Measurements from ENCODE around the gene MANBA. TPM values are rescaled to one million over a fixed set of nuclear protein-coding genes. Genes with fewer than 3 reads are reported as not detected.

The MANBA gene
- total RNA-seq, 2 donors from 2014 or later, result 20.0 to 27.0 TPM

DNA sequence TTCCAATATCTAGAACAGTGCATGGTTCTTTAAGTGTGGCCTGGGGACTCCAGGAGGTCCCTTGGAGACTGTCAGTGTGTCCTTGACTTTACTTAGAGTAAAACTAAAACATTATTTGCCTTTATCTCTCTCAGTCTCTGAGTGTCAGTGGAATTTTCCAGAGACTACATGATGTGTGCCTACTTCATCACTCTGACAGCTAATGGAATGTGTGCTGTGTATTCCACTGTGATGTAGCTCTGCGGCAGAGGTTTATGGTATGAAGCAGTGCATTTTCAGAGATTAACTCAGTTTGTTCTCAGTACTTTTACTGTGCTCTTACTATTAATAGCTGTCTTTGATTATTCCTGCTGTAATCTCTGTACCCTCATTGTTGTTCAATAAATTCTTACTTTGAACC, 85.6 kb downstream of the MANBA start:
- H3K27me3 Mint-ChIP-seq, result no peaks in the 10 kb centered on the region
- H3K4me1 Mint-ChIP-seq, result peaks cover 11% of the 10 kb centered on the region
- no peak for ATAC-seq
- DNase-seq, result no peak
- H3K9me3 ChIP-seq (ENCODE audit: control insufficient read depth, low read length, poor library complexity, severe bottlenecking), result no peaks in the 10 kb centered on the region
- H3K36me3 Mint-ChIP-seq (ENCODE audit: low read depth), result peaks cover 3% of the 10 kb centered on the region
- no peak overlapping the region for H3K27ac Mint-ChIP-seq
- no peak overlapping the region for H3K4me3 Mint-ChIP-seq

DNA sequence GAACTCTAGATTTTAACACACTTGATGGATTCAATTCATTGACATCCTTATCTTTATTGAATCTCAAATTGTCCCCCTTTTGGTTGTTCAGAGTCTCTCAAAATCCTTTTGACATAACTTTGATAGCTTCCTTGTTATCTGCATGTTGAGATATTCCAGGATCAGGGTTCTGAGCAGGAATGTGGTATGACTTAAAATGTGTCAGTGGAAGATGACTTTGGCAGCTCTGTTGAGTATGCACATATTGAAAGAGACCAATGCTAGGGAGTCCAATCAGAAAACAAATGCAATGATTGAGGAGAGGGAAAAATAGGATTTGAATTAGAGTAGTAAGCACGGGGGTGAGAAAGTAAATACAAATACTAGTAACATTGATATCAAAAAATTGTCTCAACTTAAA, 93.8 kb downstream of the MANBA start:
- Mint-ChIP-seq H3K4me3 (no peak overlapping the region), H3K27ac (no peak overlapping the region), H3K36me3 (ENCODE audit: low read depth) (peaks cover 18% of the 10 kb centered on the region), H3K4me1 (peaks cover 4% of the 10 kb centered on the region), H3K27me3 (no peaks in the 10 kb centered on the region)
- H3K9me3 ChIP-seq (ENCODE audit: control insufficient read depth, low read length, poor library complexity, severe bottlenecking), result no peaks in the 10 kb centered on the region
- ATAC-seq (no peak), DNase-seq (no peak)

DNA sequence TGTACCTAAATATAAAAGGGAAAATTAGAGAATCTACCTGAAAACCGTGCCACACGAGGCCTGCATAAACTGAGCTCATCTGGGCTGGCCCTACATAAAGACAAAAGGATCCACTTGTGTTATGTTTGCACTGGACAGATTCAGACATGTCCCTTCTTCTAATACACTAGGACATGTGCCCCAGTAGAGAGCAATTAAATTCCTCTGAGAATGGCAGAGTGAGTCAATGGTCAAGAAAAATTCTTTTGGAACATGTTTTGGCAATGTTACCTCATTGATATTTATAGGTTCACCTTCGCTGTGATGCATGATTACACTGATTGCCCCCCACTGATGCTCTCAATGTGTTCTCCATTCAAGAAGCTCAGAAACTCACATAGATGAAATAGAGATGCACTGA, 95.2 kb downstream of the MANBA start:
- H3K9me3 ChIP-seq (ENCODE audit: control insufficient read depth, low read length, poor library complexity, severe bottlenecking), result no peaks in the 10 kb centered on the region
- ATAC-seq (no peak), DNase-seq (no peak)
- Mint-ChIP-seq H3K4me3 (no peak overlapping the region), H3K27me3 (no peaks in the 10 kb centered on the region), H3K27ac (no peak overlapping the region), H3K4me1 (peaks cover 4% of the 10 kb centered on the region), H3K36me3 (ENCODE audit: low read depth) (peaks cover 15% of the 10 kb centered on the region)

GRCh38 chr4:102663073-102663472, 97.7 kb downstream of the MANBA start:
- no peak overlapping the region for H3K4me3 Mint-ChIP-seq
- H3K4me1 Mint-ChIP-seq, result peaks cover 4% of the 10 kb centered on the region
- DNase-seq (no peak), ATAC-seq (no peak)
- H3K27ac Mint-ChIP-seq, result no peak overlapping the region
- H3K27me3 Mint-ChIP-seq, result no peaks in the 10 kb centered on the region
- H3K36me3 Mint-ChIP-seq (ENCODE audit: low read depth), result peaks cover 13% of the 10 kb centered on the region
- H3K9me3 ChIP-seq (ENCODE audit: control insufficient read depth, low read length, poor library complexity, severe bottlenecking), result no peaks in the 10 kb centered on the region

DNA sequence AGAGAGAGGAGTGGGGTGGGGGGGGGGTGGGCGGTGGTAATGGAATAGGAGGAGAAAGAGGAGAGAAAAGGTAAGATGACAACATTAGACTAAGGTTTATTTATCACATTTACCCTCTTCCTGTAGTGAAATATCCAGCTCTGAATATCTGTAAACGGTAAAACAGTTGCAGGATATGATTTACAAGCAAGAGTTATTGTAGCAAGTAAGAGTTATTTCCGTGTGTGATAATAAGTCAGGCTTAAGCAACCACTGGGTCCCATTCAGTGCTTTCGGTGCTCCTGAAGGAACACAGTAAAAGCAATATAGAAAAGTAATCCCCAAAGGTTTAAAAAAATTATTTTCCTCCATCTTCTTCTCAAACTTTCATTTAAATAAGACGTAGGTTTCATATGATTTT, 103.6 kb downstream of the MANBA start:
- DNase-seq (no peak), ATAC-seq (no peak)
- no peaks in the 10 kb centered on the region for H3K9me3 ChIP-seq (ENCODE audit: control insufficient read depth, low read length, poor library complexity, severe bottlenecking)
- no peak overlapping the region for H3K4me3 Mint-ChIP-seq
- H3K4me1 Mint-ChIP-seq, result peaks cover 3% of the 10 kb centered on the region
- H3K27me3 Mint-ChIP-seq, result no peaks in the 10 kb centered on the region
- no peak overlapping the region for H3K27ac Mint-ChIP-seq
- H3K36me3 Mint-ChIP-seq (ENCODE audit: low read depth), result peaks cover 3% of the 10 kb centered on the region

DNA sequence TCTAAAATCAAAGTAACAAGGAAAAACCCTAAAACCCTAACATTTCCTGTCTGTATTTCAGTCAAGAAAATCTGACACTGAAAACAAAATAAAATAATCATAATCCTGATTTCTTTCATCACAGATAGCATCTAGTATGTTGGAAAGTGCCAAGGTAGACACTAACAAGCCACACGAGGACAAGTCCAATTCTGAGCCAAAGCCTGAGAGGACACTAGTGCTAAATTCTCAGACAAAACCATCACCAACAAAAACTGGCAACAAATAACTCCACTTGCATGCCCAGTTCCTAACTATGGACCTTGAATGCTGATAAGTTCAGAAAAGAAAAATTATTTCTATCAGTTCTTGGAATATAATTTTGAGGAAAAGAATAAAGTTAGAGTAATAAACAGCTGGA, 113.7 kb downstream of the MANBA start:
- H3K4me3 Mint-ChIP-seq, result no peak overlapping the region
- no peak overlapping the region for H3K27ac Mint-ChIP-seq
- DNase-seq (no peak), ATAC-seq (no peak)
- no peaks in the 10 kb centered on the region for H3K9me3 ChIP-seq (ENCODE audit: control insufficient read depth, low read length, poor library complexity, severe bottlenecking)
- H3K36me3 Mint-ChIP-seq (ENCODE audit: low read depth), result peaks cover 9% of the 10 kb centered on the region
- peaks cover 8% of the 10 kb centered on the region for H3K4me1 Mint-ChIP-seq
- no peaks in the 10 kb centered on the region for H3K27me3 Mint-ChIP-seq

- H3K27ac Mint-ChIP-seq, result no peak overlapping the region
- peaks cover 20% of the 10 kb centered on the region for H3K4me1 Mint-ChIP-seq
- no peaks in the 10 kb centered on the region for H3K9me3 ChIP-seq (ENCODE audit: control insufficient read depth, low read length, poor library complexity, severe bottlenecking)
- H3K27me3 Mint-ChIP-seq, result no peaks in the 10 kb centered on the region
- H3K36me3 Mint-ChIP-seq (ENCODE audit: low read depth), result peaks cover 8% of the 10 kb centered on the region
- DNase-seq, result no peak
- no peak overlapping the region for H3K4me3 Mint-ChIP-seq
- ATAC-seq, result no peak
Measured at GRCh38 chr4:102642631-102643298, 118.0 kb downstream of the MANBA start.

- H3K9me3 ChIP-seq (ENCODE audit: control insufficient read depth, low read length, poor library complexity, severe bottlenecking), result no peaks in the 10 kb centered on the region
- H3K4me3 Mint-ChIP-seq, result no peak overlapping the region
- no peak overlapping the region for H3K27ac Mint-ChIP-seq
- H3K36me3 Mint-ChIP-seq (ENCODE audit: low read depth), result peaks cover 8% of the 10 kb centered on the region
- ATAC-seq, result no peak
- DNase-seq, result no peak
- H3K4me1 Mint-ChIP-seq, result peaks cover 16% of the 10 kb centered on the region
- no peaks in the 10 kb centered on the region for H3K27me3 Mint-ChIP-seq
Measured at GRCh38 chr4:102641793-102642192, 119.0 kb downstream of the MANBA start.

- no peaks in the 10 kb centered on the region for H3K9me3 ChIP-seq (ENCODE audit: control insufficient read depth, low read length, poor library complexity, severe bottlenecking)
- Mint-ChIP-seq H3K27ac (no peak overlapping the region), H3K27me3 (no peaks in the 10 kb centered on the region), H3K4me3 (no peak overlapping the region), H3K4me1 (peaks cover 12% of the 10 kb centered on the region), H3K36me3 (ENCODE audit: low read depth) (peaks cover 2% of the 10 kb centered on the region)
- ATAC-seq (no peak), DNase-seq (no peak)
Measured at GRCh38 chr4:102640669-102641068, 120.1 kb downstream of the MANBA start.

- DNase-seq (no peak), ATAC-seq (peak; percentile 64)
- Mint-ChIP-seq H3K36me3 (ENCODE audit: low read depth) (peaks cover 2% of the 10 kb centered on the region), H3K27ac (no peak overlapping the region), H3K27me3 (no peaks in the 10 kb centered on the region), H3K4me1 (peaks cover 12% of the 10 kb centered on the region), H3K4me3 (peak overlapping the region; percentile 36)
- no peaks in the 10 kb centered on the region for H3K9me3 ChIP-seq (ENCODE audit: control insufficient read depth, low read length, poor library complexity, severe bottlenecking)
Measured at GRCh38 chr4:102639598-102639997, 121.2 kb downstream of the MANBA start.

- Mint-ChIP-seq H3K4me3 (no peak overlapping the region), H3K27me3 (no peaks in the 10 kb centered on the region), H3K27ac (peak overlapping the region; percentile 43), H3K36me3 (ENCODE audit: low read depth) (peaks cover 2% of the 10 kb centered on the region), H3K4me1 (peaks cover 12% of the 10 kb centered on the region)
- DNase-seq (no peak), ATAC-seq (no peak)
- no peaks in the 10 kb centered on the region for H3K9me3 ChIP-seq (ENCODE audit: control insufficient read depth, low read length, poor library complexity, severe bottlenecking)
Measured at GRCh38 chr4:102638621-102639020, 122.1 kb downstream of the MANBA start.

DNA sequence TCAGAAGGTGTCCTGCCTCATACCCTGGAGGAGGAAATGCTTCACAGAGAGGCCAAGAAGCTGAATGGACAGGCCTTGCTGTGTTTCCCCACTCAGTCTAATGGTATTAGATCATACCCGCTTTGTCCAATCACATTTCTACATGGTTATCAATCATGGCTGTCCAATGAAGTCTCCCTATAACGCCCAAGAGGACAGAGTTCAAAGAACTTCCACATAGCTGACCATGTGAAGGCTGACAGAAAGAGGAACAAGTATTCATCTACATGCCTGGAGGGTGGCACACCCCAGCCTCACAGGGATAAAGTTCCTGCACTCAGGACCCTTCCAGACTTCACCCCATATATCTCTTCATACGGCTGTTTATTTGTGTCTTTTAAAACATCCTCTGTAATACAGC, 123.4 kb downstream of the MANBA start:
- ATAC-seq, result no peak
- Mint-ChIP-seq H3K36me3 (ENCODE audit: low read depth) (peaks cover 2% of the 10 kb centered on the region), H3K27me3 (no peaks in the 10 kb centered on the region), H3K4me3 (no peak overlapping the region), H3K27ac (peak overlapping the region; percentile 60), H3K4me1 (peaks cover 12% of the 10 kb centered on the region)
- no peak for DNase-seq
- H3K9me3 ChIP-seq (ENCODE audit: control insufficient read depth, low read length, poor library complexity, severe bottlenecking), result no peaks in the 10 kb centered on the region

DNA sequence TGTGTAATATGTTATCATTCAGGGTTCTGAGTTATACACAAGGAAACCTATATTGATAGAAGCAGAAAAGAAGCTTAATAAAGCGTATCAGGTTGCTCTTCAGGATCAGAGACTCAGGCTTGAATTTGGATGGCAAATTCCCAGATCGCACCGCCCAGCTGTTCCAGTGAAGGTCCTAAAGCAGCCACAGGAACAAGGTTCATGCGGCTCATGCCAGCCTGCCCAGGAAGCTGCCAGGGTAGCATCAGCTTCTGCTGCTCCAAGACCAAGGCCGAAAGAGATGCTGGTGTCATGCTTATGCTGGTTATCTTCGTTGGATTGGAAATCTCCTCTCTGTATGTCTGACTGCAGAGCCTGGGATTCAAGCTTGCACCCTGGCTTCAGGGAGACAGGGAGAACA, 127.7 kb downstream of the MANBA start:
- no peaks in the 10 kb centered on the region for H3K36me3 Mint-ChIP-seq (ENCODE audit: low read depth)
- H3K27ac Mint-ChIP-seq, result peak overlapping the region; percentile 32
- no peak overlapping the region for H3K4me3 Mint-ChIP-seq

DNA sequence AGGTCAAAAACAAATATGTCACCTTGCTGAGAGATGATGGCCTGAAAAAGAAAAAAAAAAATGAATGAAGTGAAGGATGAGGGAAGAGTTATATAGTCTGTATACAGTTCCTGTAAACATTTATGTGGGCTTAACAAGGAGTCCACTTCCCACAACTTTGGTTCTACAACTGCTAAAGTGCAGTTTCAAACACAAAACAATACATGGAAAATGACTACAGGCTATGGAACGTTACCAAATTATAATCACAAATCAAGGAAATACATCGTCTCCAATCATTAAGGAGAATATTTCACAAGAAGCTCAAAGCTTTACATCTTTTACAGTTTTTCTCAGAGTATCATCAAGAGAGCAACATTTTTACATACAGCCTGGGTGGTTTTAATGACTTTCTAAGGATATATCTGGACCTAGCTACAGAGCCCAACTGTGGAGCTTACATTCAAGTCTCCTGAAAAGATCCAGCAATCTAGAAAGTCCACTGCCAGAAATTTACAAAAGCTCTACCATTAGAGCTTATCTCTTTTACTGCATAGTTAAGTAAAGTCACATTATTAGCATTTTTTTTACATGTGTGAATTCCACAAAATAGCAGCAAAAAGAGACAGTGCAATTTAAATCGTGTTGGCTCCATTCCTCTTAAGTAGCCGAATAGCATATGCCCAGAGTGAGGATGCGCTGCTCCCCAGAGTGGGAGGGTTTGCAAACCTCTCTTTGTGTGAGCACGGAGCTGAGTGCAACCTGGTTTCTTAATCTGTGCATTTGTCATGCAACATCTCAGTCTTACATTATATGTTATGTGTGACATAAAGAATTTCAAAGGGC, 128.3 kb downstream of the MANBA start:
- Mint-ChIP-seq H3K36me3 (ENCODE audit: low read depth) (no peaks in the 10 kb centered on the region), H3K27ac (peak overlapping the region; percentile 94), H3K27me3 (no peaks in the 10 kb centered on the region), H3K4me1 (peaks cover 33% of the 10 kb centered on the region), H3K4me3 (no peak overlapping the region)
- H3K9me3 ChIP-seq (ENCODE audit: control insufficient read depth, low read length, poor library complexity, severe bottlenecking), result no peaks in the 10 kb centered on the region
- DNase-seq (no peak), ATAC-seq (no peak)

More for the DNA sequence above, 127.7 kb downstream of the MANBA start:
- H3K27me3 Mint-ChIP-seq, result no peaks in the 10 kb centered on the region
- ATAC-seq (no peak), DNase-seq (no peak)
- H3K4me1 Mint-ChIP-seq, result peaks cover 27% of the 10 kb centered on the region
- no peaks in the 10 kb centered on the region for H3K9me3 ChIP-seq (ENCODE audit: control insufficient read depth, low read length, poor library complexity, severe bottlenecking)
